Tibial nerve (tissue), 3 donors: Measurements from ENCODE around the gene C14orf180.

Experiments
- CTCF ChIP-seq, 5 experiments: fragments of 200-600 bp in 3 of 5; fragments of 450-650 bp in 2 of 5; sonication (generic) in 3 of 5; IDR thresholded peaks; one replicate each; pipeline ENCODE4 v1.5.1; 2016 to 2019; ENCODE audit warnings: antibody characterized with exemption in 5 of 5, mild to moderate bottlenecking in 3 of 5, moderate library complexity in 2 of 5
- POLR2A ChIP-seq, 2 donors: fragments of 450-650 bp; IDR thresholded peaks; one replicate each; pipeline ENCODE4 v1.6.1; 2017; ENCODE audit warnings: antibody characterized with exemption in 2 of 2, mild to moderate bottlenecking in 2 of 2, moderate library complexity in 2 of 2

GRCh38 chr14:104550861-104551728 is 28.5 kb upstream of the C14orf180 start:
- TF ChIP-seq CTCF (IDR thresholded peaks at IDR 0.05) (no peak), POLR2A (IDR thresholded peaks at IDR 0.05) (no peak)
